ENCODE data around the gene DNAJB11. TPM values are rescaled to one million over a fixed set of nuclear protein-coding genes. Genes with fewer than 3 reads are reported as not detected.

The DNAJB11 gene
- total RNA-seq, 2 donors from 2014 or later: 38.9 to 76.5 TPM

DNA sequence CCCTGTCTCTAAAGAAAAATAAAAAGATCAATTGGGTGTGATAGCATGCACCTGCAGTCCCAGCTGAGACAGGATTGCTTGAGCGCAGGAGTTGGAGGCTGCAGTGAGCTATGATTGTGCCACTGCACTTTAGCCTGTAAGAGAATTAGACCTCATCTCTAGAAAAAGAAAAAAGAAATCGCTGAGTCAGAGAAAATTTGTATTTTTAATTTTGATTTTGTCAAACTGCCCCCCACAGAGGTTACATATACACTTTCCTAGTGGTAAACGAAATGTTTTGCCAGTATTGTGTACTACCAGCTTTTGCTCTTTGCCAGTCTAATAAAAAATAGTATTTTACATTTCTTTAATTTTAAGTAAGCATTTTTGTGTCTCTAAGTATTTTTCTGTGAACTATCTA, 21.0 kb upstream of the DNAJB11 start:
- TF ChIP-seq CTCF (IDR thresholded peaks at IDR 0.05) (no peak), POLR2A (IDR thresholded peaks at IDR 0.05) (no peak)
- no peaks in the 10 kb centered on the region for H3K4me1 ChIP-seq
- H3K36me3 ChIP-seq (replicated peaks in 1 of 2; ENCODE audit: insufficient read depth in 1 of 2, low read depth in 2 of 2): peaks cover 8 to 14% of the 10 kb centered on the region in 2 donors
- 90 to 91% methylated on average over 3 of the region's 3 CpGs for WGBS, 2 donors
- H3K27me3 ChIP-seq: no peaks in the 10 kb centered on the region
- ATAC-seq: no peak
- no peak overlapping the region for H3K4me3 ChIP-seq
- DNase-seq: no peak
- H3K9me3 ChIP-seq: no peaks in the 10 kb centered on the region
- intact Hi-C loops (cut with DNase I): no loop called here
- H3K27ac ChIP-seq: no peak overlapping the region

GRCh38 chr3:186551387-186551786, 19.1 kb upstream of the DNAJB11 start:
- Histone ChIP-seq H3K36me3 (replicated peaks in 1 of 2; ENCODE audit: insufficient read depth in 1 of 2, low read depth in 2 of 2) (peaks cover 9 to 23% of the 10 kb centered on the region in 2 donors), H3K4me3 (no peak overlapping the region), H3K27ac (no peak overlapping the region), H3K4me1 (no peaks in the 10 kb centered on the region), H3K27me3 (no peaks in the 10 kb centered on the region), H3K9me3 (no peaks in the 10 kb centered on the region)
- WGBS, 2 donors: 82 to 87% methylated on average over 6 of the region's 6 CpGs
- ATAC-seq: no peak
- DNase-seq: no peak
- intact Hi-C loops (cut with DNase I): no loop called here
- TF ChIP-seq POLR2A (IDR thresholded peaks at IDR 0.05): no peak
- no peak for TF ChIP-seq CTCF (IDR thresholded peaks at IDR 0.05)

DNA sequence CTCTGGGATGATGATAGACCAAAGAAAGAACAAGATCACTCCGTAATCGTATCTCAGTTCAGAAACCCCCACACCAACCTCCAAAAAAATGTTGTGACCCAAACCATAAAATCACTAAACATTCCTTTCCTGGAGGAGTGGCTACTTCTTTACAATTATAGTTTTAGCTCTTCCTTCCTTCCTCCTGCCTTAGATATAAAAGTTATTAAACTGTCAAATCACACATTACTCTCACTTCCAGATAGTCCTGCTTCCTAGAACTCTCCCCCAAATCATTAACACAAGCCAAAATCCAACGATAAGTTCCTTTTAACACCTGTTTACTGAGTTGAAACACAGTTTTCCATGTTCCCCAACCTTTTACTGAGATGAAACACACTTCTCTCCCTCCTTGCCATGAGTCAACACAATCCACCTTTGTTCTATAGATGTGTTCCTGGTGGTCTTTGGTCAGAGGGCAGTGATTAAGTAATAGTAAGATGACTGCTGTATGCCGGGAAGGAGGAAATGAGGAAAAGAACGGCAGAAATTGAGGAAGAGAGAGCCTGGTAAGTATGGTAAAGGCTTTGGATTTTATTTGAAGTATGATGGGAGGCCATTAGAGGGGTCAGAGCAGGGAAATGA, 18.0 kb upstream of the DNAJB11 start:
- no peak for ATAC-seq

GRCh38 chr3:186564586-186564985, 5.9 kb upstream of the DNAJB11 start:
- intact Hi-C loops (cut with DNase I): loop anchor here (10.0 kb wide), 1 partner anchor 50 kb away; the partner anchor contains the start of gene AHSG
- no peaks in the 10 kb centered on the region for H3K9me3 ChIP-seq
- TF ChIP-seq POLR2A (IDR thresholded peaks at IDR 0.05) (no peak), CTCF (IDR thresholded peaks at IDR 0.05) (no peak)
- no peak for ATAC-seq
- no peaks in the 10 kb centered on the region for H3K36me3 ChIP-seq (replicated peaks in 1 of 2; ENCODE audit: insufficient read depth in 1 of 2, low read depth in 2 of 2)
- H3K27me3 ChIP-seq: no peaks in the 10 kb centered on the region
- no peak overlapping the region for H3K4me3 ChIP-seq
- no peak for DNase-seq
- peaks cover 30% of the 10 kb centered on the region for H3K4me1 ChIP-seq
- H3K27ac ChIP-seq: no peak overlapping the region

More for the DNA sequence above, 18.0 kb upstream of the DNAJB11 start:
- Histone ChIP-seq H3K27ac (no peak overlapping the region), H3K27me3 (no peaks in the 10 kb centered on the region), H3K36me3 (replicated peaks in 1 of 2; ENCODE audit: insufficient read depth in 1 of 2, low read depth in 2 of 2) (peaks cover 9 to 31% of the 10 kb centered on the region in 2 donors), H3K4me3 (no peak overlapping the region), H3K4me1 (no peaks in the 10 kb centered on the region), H3K9me3 (no peaks in the 10 kb centered on the region)
- DNase-seq: no peak
- intact Hi-C loops (cut with DNase I): no loop called here
- no peak for TF ChIP-seq POLR2A (IDR thresholded peaks at IDR 0.05)
- no peak for TF ChIP-seq CTCF (IDR thresholded peaks at IDR 0.05)
- 62 to 76% methylated on average over 5 of the region's 5 CpGs for WGBS, 2 donors

- Histone ChIP-seq H3K27me3 (no peaks in the 10 kb centered on the region), H3K36me3 (replicated peaks in 1 of 2; ENCODE audit: insufficient read depth in 1 of 2, low read depth in 2 of 2) (no peaks in the 10 kb centered on the region), H3K4me3 (peak overlapping the region; percentile 68 to 89), H3K27ac (peak overlapping the region; percentile 54 to 89 (median 86)), H3K9me3 (no peaks in the 10 kb centered on the region), H3K4me1 (peaks cover 41% of the 10 kb centered on the region)
- no peak for ATAC-seq
- 0% methylated on average over 7 to 14 of the region's 14 CpGs for WGBS, 2 donors
- intact Hi-C loops (cut with DNase I): loop anchor here (10.0 kb wide), 1 partner anchor 48 kb away; the partner anchor contains the start of gene AHSG
- TF ChIP-seq CTCF (IDR thresholded peaks at IDR 0.05) (no peak), POLR2A (IDR thresholded peaks at IDR 0.05) (no peak)
- DNase-seq: no peak
These were observed 3.8 kb upstream of the DNAJB11 start for GRCh38 chr3:186566772-186567071.

Measured in body of pancreas (tissue), 4 donors.